GM12872 (cell line): Measurements from ENCODE around the gene UBE2S.

Experiments
- TF ChIP-seq, protein P1 (sequence below): IDR thresholded peaks from 3 replicates; pipeline ENCODE4 v1.5.1; 2011; ENCODE audit warnings: low read depth, mild to moderate bottlenecking, low read length, moderate library complexity; ENCODE audit not compliant: insufficient read depth

The UBE2S gene

GRCh38 chr19:55398200-55398925, 9.2 kb downstream of the UBE2S start:
- TF ChIP-seq, protein P1, sequence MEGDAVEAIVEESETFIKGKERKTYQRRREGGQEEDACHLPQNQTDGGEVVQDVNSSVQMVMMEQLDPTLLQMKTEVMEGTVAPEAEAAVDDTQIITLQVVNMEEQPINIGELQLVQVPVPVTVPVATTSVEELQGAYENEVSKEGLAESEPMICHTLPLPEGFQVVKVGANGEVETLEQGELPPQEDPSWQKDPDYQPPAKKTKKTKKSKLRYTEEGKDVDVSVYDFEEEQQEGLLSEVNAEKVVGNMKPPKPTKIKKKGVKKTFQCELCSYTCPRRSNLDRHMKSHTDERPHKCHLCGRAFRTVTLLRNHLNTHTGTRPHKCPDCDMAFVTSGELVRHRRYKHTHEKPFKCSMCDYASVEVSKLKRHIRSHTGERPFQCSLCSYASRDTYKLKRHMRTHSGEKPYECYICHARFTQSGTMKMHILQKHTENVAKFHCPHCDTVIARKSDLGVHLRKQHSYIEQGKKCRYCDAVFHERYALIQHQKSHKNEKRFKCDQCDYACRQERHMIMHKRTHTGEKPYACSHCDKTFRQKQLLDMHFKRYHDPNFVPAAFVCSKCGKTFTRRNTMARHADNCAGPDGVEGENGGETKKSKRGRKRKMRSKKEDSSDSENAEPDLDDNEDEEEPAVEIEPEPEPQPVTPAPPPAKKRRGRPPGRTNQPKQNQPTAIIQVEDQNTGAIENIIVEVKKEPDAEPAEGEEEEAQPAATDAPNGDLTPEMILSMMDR, result no peak

DNA sequence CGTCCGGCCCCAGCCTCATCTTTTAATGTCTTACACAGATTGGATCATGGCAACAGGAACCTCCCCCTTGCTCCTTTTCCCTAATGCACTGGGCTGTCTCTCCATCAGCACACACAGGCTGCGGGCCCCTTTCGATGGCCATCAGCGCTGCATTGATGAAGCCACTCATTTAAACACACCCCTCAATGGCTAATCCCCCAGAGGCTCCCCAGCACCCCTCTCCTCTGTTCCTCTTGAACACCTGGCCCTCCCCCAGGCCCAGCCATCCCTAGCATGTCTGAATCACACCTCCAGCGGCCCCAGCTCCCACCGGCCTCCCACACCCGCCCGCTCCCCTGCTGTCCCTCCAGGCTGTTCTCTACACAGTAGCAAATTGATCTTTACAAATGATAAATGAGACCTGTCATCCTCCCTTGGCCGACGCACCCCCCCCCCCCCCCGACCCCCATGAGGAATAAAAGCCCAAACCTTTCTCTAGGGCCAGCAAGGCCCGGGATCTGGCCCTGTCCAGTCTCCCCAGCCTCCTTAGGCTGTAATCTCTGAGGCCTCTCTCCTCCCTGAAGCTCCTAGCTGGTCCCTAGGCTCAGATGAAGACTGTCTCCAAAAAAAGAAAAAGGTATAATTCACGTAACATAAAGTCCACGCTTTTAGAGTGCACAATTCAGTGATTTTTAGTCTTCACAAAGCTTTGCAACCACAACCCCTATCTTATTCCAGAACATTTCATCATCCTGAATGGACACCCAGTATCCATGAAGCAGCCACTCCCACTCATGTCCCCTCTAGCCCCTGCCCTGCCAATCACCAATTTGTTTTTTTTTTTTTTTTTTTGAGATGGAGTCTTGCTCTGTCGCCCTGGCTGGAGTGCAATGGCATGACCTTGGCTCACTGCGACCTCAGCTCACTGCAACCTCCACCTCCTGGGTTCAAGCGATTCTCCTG, 14.5 kb downstream of the UBE2S start:
- TF ChIP-seq, protein P1, result no peak

DNA sequence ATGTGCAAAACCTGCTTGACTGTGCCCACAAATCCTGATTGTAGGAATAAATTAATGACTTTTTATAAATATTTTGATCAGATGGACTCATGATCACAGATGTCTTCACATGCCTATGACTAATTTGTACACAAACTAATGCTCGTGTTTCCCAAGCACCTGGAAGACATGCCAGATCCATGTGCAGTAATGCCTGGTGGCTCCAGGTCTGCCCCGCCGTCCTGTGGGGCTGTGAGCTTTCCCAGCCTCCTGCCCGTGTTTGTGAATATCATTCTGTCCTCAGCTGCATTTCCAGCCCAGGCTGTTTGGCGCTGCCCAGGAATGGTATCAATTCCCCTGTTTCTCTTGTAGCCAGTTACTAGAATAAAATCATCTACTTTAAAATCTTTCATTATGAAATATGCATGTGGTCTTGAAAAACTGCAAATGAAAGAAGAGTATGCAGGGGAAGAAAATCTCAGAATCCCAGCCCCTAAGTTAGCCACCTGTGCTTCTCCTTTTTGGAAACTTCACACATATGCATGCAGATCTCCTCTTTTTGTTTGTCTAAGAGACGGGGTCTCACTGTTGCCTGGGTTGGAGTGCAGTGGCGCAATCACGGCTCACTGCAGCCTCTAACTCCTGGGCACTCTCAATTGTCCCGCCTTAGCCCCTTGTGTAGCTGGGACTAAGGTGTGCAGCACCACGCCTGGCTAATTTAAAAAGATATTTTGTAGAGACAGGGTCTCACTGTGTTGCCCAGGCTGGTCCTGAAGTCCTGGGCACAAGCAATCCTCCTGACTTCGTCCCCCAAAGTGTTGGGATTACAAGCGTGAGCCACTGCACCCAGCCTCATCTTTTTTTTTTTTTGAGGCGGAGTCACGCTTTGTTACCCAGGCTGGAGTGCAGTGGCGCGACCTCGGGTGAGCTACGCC, 15.6 kb downstream of the UBE2S start:
- TF ChIP-seq, protein P1, result no peak

DNA sequence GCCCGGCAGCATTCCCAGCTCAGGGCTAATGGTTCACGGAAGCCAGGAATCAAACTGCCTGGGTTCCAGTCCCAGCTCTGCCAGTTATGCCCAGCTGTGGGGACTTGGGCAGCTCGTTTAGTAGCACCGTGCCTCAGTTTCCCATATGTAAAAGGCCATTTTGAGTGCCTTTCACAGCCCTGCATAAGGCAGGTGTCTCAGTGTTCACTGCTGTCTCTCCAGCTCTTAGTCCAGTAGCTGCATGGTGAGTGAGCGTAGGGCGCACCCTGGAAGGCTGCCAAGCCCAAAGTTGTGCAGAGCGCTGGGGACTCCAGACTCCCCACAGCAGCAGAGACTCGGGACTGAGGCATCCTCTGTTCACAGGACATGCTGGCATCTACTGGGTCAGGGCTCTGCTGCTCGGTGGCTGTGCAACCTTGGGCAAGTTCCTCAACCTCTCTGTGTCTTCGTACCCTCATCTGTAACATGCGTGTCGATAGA, 16.4 kb downstream of the UBE2S start:
- TF ChIP-seq, protein P1, result no peak

DNA sequence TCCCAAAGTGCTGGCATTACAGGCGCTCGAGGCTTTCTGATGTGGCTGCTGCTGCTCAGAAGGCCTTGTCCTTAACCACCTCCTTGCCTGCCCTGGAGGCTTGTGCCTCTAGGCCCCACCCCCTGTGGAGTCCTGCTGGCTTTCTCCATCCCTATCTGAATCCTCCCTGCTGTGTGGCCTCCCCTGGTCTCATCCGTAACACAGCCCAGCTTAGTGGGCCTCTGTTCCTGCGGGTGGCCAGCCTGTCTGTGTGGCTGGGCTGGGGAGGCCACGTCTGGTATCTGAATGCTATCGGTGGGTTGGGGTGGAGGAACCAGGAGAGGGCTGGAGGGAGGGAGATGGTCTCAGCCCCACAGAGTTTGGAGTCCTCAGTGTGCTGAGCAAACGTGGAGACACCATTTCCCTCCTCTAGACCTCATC, 17.1 kb downstream of the UBE2S start:
- TF ChIP-seq, protein P1, result no peak

DNA sequence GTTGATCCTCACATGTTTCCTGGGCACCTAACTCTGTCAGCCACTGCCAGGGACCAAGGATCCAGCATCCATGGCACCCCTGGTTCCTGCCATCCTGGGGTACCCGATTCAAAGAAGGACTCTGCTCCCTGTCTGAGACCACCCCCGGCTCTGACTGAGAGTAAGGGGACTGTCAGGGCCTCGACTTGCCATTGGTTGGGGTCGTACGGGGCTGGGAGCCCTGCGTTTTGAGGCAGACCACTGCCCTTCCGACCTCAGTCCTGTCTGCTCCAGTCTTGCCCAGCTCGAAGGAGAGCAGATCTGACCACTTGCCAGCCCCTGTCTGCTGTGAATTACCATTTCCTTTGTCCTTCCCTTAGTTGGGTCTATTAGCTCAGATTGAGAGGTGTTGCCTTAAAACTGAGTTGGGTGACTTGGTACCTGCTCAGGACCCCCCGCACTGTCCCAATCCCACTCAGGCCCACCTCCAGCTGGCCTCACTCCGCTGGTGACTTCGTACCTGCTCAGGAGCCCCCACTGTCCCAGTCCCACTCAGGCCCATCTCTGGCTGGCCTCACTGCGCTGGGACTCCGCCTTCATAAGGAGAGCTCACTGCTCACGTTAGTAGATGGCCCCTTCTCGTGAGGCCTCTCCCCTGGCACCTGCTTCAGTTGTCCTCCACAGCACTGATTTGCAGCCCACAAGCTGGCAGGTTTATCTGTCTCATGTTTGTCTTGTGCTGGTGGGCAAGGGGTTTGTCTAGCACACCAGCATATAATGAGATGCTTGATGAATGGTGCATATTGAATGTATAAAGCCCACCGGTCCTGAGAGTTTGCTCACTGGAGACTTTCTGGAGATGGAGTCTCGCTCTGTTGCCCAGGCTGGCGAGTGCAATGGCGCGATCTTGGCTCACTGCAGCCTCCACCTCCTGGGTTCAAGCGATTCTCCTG, 17.9 kb downstream of the UBE2S start:
- TF ChIP-seq, protein P1, result no peak
